NT2/D1 (cell line): ENCODE measurements around the gene DCTN5.
"Not testable (repeated sequence)": the region's sequence is repeated elsewhere in the genome, so short reads cannot be mapped to it uniquely, and the experiment has no call there.

Source experiments
- DNase-seq: peaks from one replicate; pipeline ENCODE4 v3.0.0-alpha.2; 2011; ENCODE audit warnings: low read depth, low spot score
- H3K27me3 ChIP-seq: 2 replicates; pipeline ENCODE4 v1.6.0; 2011; ENCODE audit warnings: mild to moderate bottlenecking; ENCODE audit not compliant: insufficient read length, insufficient read depth
- H3K36me3 ChIP-seq: 2 replicates; pipeline ENCODE4 v1.6.1; 2011; ENCODE audit warnings: mild to moderate bottlenecking, low read length, mixed read lengths; ENCODE audit not compliant: insufficient read depth, insufficient read length
- H3K4me1 ChIP-seq: 2 replicates; pipeline ENCODE4 v1.5.1; 2011; ENCODE audit not compliant: insufficient read depth, insufficient read length
- H3K4me3 ChIP-seq: 2 replicates; pipeline ENCODE4 v1.5.1; 2011; ENCODE audit warnings: low read depth; ENCODE audit not compliant: insufficient read length
- H3K9ac ChIP-seq: 2 replicates; pipeline ENCODE4 v1.6.0; 2011; ENCODE audit warnings: low read depth; ENCODE audit not compliant: insufficient read length
- H3K9me3 ChIP-seq: 2 replicates; pipeline ENCODE4 v1.5.1; 2011; ENCODE audit warnings: mild to moderate bottlenecking, low read length; ENCODE audit not compliant: insufficient read depth
- SUZ12 ChIP-seq: IDR thresholded peaks from 2 replicates; pipeline ENCODE4 v1.6.1; 2011; ENCODE audit not compliant: insufficient read length, insufficient read depth; ENCODE audit errors: extremely low read depth
- YY1 ChIP-seq: IDR thresholded peaks from 2 replicates; pipeline ENCODE4 v1.6.1; 2011; ENCODE audit not compliant: insufficient read length, insufficient read depth
- ZNF274 ChIP-seq: IDR thresholded peaks from 2 replicates; pipeline ENCODE4 v1.6.1; 2011; ENCODE audit warnings: mild to moderate bottlenecking, low read depth, low read length

DCTN5 gene

GRCh38 chr16:23609929-23610328 lies 31.3 kb upstream of the DCTN5 start:
- Histone ChIP-seq H3K9ac (no peak overlapping the region), H3K4me1 (no peaks in the 10 kb centered on the region), H3K9me3 (no peaks in the 10 kb centered on the region), H3K36me3 (peaks cover 79% of the 10 kb centered on the region), H3K27me3 (no peaks in the 10 kb centered on the region), H3K4me3 (no peak overlapping the region)
- DNase-seq = no peak
- no peak for TF ChIP-seq ZNF274
- no peak for TF ChIP-seq YY1
- no peak for TF ChIP-seq SUZ12

DNA sequence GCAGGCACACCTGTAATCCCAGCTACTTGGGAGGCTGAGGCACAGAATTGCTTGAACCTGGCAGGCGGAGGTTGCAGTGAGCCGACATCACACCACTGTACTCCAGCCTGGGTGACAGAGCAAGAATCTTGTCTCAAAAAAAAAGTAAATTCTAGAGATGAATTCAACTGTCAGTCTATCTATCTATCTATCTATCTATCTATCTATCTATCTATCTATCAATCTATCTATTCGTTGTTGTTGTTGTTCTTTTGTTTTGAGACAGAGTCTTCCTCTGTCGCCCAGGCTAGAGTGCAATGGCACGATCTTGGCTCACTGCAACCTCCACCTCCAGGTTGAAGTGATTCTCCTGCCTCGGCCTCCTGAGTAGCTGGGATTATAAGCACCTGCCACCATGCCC lies 30.4 kb upstream of the DCTN5 start:
- H3K9me3 ChIP-seq, H3K4me1 ChIP-seq, H3K4me3 ChIP-seq, H3K9ac ChIP-seq, DNase-seq, H3K27me3 ChIP-seq: not testable (repeated sequence)
- peaks cover 79% of the 10 kb centered on the region for H3K36me3 ChIP-seq

- TF ChIP-seq SUZ12 (no peak), ZNF274 (no peak), YY1 (no peak)
- H3K36me3 ChIP-seq = peaks cover 78% of the 10 kb centered on the region
These were observed 29.3 kb upstream of the DCTN5 start for GRCh38 chr16:23611936-23612335.

DNA sequence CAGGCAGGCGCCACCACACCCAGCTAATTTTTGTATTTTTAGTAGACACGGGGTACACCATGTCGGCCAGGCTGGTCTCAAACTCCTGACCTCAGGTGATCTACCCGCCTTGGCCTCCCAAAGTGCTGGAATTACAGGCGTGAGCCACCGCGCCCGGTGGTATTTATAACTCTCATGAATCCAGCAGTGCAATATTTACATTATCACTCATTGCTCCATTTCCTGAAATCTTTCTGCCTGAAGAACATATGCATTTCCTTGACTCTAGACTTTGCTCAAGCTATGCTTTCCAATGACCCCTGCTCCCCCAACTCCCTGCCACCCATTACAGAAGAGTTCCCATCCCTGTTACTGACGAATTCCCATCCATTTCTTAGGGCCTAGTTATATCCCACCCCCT lies 25.5 kb upstream of the DCTN5 start:
- peaks cover 90% of the 10 kb centered on the region for H3K36me3 ChIP-seq
- DNase-seq = no peak

More at GRCh38 chr16:23611936-23612335, 29.3 kb upstream of the DCTN5 start:
- no peaks in the 10 kb centered on the region for H3K4me1 ChIP-seq
- H3K9me3 ChIP-seq = no peaks in the 10 kb centered on the region
- H3K9ac ChIP-seq = no peak overlapping the region
- no peak for DNase-seq
- no peak overlapping the region for H3K4me3 ChIP-seq
- H3K27me3 ChIP-seq = no peaks in the 10 kb centered on the region

GRCh38 chr16:23624092-23624491 lies 17.2 kb upstream of the DCTN5 start:
- H3K4me1 ChIP-seq = no peaks in the 10 kb centered on the region
- no peak overlapping the region for H3K4me3 ChIP-seq
- peaks cover 90% of the 10 kb centered on the region for H3K36me3 ChIP-seq
- TF ChIP-seq SUZ12 (no peak), ZNF274 (no peak), YY1 (no peak)
- H3K9me3 ChIP-seq = no peaks in the 10 kb centered on the region
- DNase-seq = no peak
- H3K27me3 ChIP-seq = no peaks in the 10 kb centered on the region
- no peak overlapping the region for H3K9ac ChIP-seq

More for the DNA sequence above, 25.5 kb upstream of the DCTN5 start:
- Histone ChIP-seq H3K9ac (no peak overlapping the region), H3K4me3 (no peak overlapping the region), H3K27me3 (no peaks in the 10 kb centered on the region), H3K9me3 (no peaks in the 10 kb centered on the region), H3K4me1 (no peaks in the 10 kb centered on the region)
- TF ChIP-seq YY1 (no peak), ZNF274 (no peak), SUZ12 (no peak)

GRCh38 chr16:23629516-23629915 lies 11.8 kb upstream of the DCTN5 start:
- H3K9me3 ChIP-seq = no peaks in the 10 kb centered on the region
- DNase-seq = no peak
- H3K4me1 ChIP-seq = no peaks in the 10 kb centered on the region
- TF ChIP-seq ZNF274 (no peak), SUZ12 (no peak), YY1 (no peak)
- H3K9ac ChIP-seq = no peak overlapping the region
- H3K27me3 ChIP-seq = no peaks in the 10 kb centered on the region
- no peak overlapping the region for H3K4me3 ChIP-seq
- peaks cover 81% of the 10 kb centered on the region for H3K36me3 ChIP-seq

- peaks cover 83% of the 10 kb centered on the region for H3K36me3 ChIP-seq
- H3K9me3 ChIP-seq, H3K4me3 ChIP-seq, H3K27me3 ChIP-seq, H3K9ac ChIP-seq, DNase-seq, H3K4me1 ChIP-seq: not testable (repeated sequence)
These were observed 9.4 kb upstream of the DCTN5 start for GRCh38 chr16:23631874-23632273.

DNA sequence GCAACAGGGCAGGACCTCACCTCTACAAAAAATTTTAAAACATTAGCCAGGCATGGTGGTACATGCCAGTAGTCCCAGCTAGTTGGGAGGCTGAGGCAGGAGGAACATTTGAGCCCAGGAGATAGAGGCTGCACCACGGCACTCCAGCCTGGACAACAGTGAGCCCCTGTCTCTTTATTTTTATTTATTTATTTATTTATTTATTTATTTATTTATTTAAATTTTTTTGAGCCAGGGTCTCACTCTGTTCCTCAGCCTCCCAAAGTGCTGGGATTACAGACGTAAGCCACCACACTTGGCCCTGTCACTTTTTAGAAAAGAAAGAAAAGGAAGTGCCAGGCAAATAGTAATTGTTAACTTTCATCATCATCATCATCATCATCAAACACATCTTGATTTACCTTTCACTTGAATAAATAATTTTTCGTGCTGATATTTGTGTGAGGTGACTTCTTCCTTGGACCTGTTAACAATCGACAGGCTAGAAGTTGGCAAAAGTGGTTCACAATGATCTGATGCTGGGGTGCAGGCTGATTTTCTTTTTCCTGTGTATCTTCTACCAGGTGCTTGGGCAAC lies 6.7 kb upstream of the DCTN5 start:
- H3K36me3 ChIP-seq = peaks cover 80% of the 10 kb centered on the region
- H3K9ac ChIP-seq = no peak overlapping the region
- H3K27me3 ChIP-seq = no peaks in the 10 kb centered on the region

More for the DNA sequence above, 6.7 kb upstream of the DCTN5 start:
- TF ChIP-seq SUZ12 (no peak), ZNF274 (no peak), YY1 (no peak)
- H3K4me1 ChIP-seq = no peaks in the 10 kb centered on the region
- no peak for DNase-seq
- no peak overlapping the region for H3K4me3 ChIP-seq
- no peaks in the 10 kb centered on the region for H3K9me3 ChIP-seq
